H1 (cell line): ENCODE measurements around the gene C9. TPM values are rescaled to one million over a fixed set of nuclear protein-coding genes. Genes with fewer than 3 reads are reported as not detected.

Experiments used
- MAX ChIP-seq: IDR thresholded peaks from 2 replicates; pipeline ENCODE4 v1.6.1; 2012; ENCODE audit warnings: inconsistent platforms
- NANOG ChIP-seq: IDR thresholded peaks from 2 replicates; pipeline ENCODE4 v1.6.1; 2011; ENCODE audit warnings: low read length, low read depth, mild to moderate bottlenecking, inconsistent platforms; ENCODE audit not compliant: insufficient read depth, poor library complexity, severe bottlenecking
- polyA plus RNA-seq, 7 experiments: library from polyadenylated mRNA; depleted of rRNA in 3 of 7; stranded (reverse) in 5 of 7; unstranded in 2 of 7; fragments of >200 nt in 5 of 7; fragments of 200-250 nt in 2 of 7; gene quantifications; 1 replicate in 5 of 7; 2 replicates in 1 of 7; 4 replicates in 1 of 7; pipeline versions ENCODE4 v1.2.1 to v1.2.3, GENCODE V29; 2011 to 2013; ENCODE audit warnings: missing spikeins in 2 of 7, mixed read lengths in 2 of 7
- total RNA-seq: library from RNA; stranded (reverse); fragmentation: NEBNext Ultra II Directional; extraction: Animal tissue kit (Norgen Biotek cat#: 25700); gene quantifications from 2 replicates; pipeline ENCODE4 v1.2.1, GENCODE V29; 2021

C9 gene
- total and polyA plus RNA-seq, 2 of the 8 experiments (the other 6 are each of a cell fraction or from before 2014, with no cell fraction given), result not detected

- no peak for TF ChIP-seq MAX
- no peak for TF ChIP-seq NANOG
- TF ChIP-seq, all 59 proteins: peak for 0
These were observed 6.5 kb upstream of the C9 start (continued) for GRCh38 chr5:39370555-39371366.
